AG09309 (cell line): ENCODE results near the gene SLC25A34.

ENCODE experiments used
- DNase-seq: peaks from one replicate; pipeline ENCODE4 v3.0.0-alpha.2; 2010; ENCODE audit warnings: low read depth
- H3K4me3 ChIP-seq: 2 replicates; pipeline ENCODE4 v1.5.1; 2011; ENCODE audit warnings: mild to moderate bottlenecking, low read depth, low read length, moderate library complexity; ENCODE audit not compliant: control insufficient read depth
- TF ChIP-seq, protein P1 (sequence below): IDR thresholded peaks from 2 replicates; pipeline ENCODE4 v1.5.1; 2011; ENCODE audit warnings: mild to moderate bottlenecking, low read depth, low read length, inconsistent platforms; ENCODE audit not compliant: insufficient read depth, control insufficient read depth; ENCODE audit errors: missing control alignments

The SLC25A34 gene

DNA sequence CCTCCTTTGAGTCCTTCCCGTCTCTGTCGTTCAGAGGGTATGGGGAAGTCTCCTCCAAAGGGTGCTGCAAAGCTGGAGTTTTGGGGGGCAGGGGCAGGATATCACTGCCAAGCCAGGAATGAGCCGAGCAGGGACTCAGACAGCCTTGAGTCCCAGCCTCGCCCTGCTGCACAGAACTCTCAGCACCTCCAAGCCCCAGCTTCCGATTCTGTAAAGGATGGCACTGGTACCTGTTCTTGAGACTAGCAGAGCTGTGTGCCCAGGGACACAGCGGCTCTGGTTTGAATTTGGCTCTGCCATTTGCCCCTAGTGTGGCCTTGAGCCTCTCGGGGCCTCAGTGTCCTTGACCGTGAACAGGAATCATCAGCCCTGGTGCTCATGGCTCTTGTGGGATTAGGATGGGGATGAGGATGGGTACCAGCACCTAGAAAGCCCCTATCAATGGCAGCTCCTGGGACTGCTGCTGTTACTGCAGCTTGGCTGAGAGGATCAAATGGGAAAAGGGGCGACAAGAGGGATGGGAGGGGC, 21.0 kb downstream of the SLC25A34 start:
- TF ChIP-seq, protein P1, sequence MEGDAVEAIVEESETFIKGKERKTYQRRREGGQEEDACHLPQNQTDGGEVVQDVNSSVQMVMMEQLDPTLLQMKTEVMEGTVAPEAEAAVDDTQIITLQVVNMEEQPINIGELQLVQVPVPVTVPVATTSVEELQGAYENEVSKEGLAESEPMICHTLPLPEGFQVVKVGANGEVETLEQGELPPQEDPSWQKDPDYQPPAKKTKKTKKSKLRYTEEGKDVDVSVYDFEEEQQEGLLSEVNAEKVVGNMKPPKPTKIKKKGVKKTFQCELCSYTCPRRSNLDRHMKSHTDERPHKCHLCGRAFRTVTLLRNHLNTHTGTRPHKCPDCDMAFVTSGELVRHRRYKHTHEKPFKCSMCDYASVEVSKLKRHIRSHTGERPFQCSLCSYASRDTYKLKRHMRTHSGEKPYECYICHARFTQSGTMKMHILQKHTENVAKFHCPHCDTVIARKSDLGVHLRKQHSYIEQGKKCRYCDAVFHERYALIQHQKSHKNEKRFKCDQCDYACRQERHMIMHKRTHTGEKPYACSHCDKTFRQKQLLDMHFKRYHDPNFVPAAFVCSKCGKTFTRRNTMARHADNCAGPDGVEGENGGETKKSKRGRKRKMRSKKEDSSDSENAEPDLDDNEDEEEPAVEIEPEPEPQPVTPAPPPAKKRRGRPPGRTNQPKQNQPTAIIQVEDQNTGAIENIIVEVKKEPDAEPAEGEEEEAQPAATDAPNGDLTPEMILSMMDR, result no peak

DNA sequence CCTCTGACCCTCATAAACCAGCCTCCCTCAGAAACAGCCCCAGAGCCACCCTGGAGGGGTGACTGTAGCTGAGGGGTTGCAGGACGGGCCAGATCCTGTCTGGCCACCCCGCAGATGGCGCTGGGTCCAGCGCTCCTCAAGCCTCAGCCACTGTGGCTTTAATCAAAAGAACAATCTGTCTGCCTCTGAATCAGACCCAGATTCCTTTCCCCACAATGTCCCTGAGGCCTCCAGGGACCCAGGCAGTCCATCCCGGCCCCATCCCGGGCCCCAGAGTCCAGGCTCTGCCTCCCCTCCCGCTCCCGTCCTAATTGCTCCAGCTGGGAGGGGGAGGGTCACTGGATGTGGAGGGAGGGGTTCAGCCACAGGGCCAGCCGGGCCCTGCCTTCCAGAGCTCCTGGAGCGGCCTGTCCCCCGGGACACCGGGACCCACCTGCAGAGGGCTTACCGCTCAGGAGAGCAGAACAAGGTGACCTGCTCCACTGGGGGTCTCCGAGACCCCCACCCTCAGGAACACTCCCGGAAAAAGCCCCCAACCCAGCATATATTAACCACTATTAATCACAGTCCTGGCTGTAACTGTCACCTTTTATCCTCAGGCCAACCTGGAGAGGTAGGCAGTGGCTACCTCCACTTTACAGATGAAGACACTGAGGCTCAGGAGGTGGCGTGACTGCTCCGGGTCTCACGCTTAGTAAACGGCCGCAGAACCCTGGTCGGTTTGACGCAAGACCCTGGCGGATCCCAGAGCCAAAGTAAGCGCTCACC, 21.7 kb downstream of the SLC25A34 start:
- TF ChIP-seq, protein P1, result no peak
- DNase-seq, result no peak
- peak overlapping the region; percentile 63 for H3K4me3 ChIP-seq

More for the DNA sequence above, 21.0 kb downstream of the SLC25A34 start:
- DNase-seq, result no peak
- H3K4me3 ChIP-seq, result no peak overlapping the region

DNA sequence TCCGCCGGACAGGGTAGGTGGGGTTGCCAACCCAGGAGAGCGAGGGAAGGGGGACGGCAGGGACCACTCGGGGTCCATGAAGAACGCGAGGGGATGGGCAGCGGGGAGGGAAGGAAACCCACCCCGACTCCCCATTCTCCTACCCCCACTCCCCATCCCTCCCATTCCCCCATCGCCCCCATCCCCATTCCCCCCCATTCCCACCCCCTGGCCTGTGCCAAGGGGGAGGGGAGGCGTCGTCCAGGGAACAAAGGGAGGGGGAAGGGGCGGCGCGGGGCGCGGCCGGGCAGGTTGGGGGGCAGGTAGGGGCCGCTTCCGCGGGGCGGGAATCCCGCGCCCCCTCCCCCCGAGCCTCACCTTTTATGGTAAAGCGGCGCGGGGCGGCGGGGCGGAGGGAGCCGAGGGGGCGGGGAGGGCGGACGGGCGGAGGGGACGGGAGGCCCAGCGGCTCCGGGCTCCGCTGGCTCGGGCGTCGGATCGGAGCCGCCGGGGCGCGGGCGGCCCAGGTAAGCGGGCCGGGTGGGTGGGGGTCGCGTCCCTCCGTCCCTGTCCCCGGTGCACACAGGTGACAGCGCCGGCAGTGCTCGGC, 22.4 kb downstream of the SLC25A34 start, which contains the start of gene FBLIM1:
FBLIM1 (plus strand) TSS at position 453 of the 589 bp plus-strand sequence. CDS start 6,189 bp downstream, outside the sequence.
- TF ChIP-seq, protein P1, result no peak
- DNase-seq, result no peak
- H3K4me3 ChIP-seq, result peak within 1 kb of the TSS; percentile 63

DNA sequence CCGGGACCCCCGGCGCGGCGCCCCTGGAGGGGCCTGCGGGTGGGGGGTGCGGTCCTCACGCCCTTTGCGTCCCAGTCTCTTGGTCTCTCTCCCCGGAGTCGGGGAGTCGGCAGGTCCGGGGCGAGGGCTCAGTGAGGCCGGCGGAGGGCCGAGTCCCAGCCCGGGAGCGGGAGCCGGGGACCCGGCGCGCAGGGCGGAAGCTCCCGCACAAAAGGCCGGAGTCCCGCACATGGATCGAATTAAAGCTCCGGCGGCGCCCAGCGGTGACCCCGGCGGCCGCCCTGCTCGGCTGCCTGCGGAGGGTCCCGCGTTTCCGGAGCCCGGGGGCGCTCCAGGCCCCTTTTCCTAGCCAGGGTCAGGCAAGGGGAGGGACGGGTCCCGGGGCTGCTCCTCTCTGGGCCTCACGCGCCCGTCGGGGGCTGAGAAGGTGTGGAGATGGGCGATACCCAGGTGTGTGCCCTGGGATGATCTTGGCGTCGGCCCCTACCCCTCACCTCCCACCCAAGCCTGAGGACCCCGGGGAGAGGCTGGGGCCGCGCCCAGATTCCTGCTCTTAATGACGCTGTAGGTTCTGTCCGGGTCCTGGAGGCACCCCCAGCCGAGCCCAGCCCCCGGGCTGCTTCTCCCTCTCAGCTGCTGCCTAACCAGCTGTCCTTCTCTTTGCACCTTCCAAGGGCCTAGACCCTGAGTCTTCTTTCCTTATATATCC, 23.0 kb downstream of the SLC25A34 start:
- H3K4me3 ChIP-seq, result peak overlapping the region; percentile 63
- TF ChIP-seq, protein P1, result no peak
- no peak for DNase-seq

DNA sequence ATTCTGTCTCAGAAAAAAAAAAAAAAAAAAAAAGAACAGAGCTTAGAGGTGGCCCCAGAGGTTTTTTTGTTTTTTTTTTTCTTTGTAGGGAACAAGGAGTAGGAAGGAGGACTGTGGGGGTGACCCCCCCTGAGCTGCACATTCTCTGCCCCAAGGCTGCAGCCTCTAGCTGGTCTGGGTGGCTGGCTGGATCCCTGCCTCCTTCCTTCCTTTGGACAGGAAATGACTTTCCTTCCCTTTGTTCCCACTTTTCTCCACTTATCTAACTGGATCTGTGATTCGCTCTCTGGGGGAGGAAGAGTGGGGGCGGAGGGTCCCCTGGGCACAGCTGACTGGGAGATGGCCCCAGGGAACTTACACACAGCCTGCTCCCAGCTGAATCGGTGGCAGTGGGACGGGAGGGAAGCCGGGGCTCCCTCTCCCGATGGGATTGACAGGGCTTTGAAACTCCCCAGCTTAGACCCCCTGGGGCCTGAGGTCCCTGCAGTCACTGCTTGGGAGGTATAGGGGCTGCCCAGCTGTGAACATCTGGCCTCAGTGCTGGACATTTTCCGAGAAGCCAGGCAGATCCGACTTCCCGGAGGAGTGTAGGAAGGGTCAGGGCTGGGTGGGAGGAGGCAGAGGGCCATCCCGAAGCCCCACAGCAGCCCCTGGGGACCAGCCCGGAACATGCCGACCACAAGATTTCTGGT, 24.6 kb downstream of the SLC25A34 start:
- peak; percentile 39 for DNase-seq
- TF ChIP-seq, protein P1, result no peak
- H3K4me3 ChIP-seq, result peak overlapping the region; percentile 39
